GM21526 (cell line): ENCODE data around the gene PHRF1.

Experiments used
- ATAC-seq: cut with Tn5 transposase; IDR thresholded peaks from one replicate; pipeline ENCODE4 v1.9.1; 2021; ENCODE audit warnings: moderate library complexity; ENCODE audit not compliant: unreplicated experiment, low FRiP score

The PHRF1 gene

GRCh38 chr11:556662-557256, 19.5 kb upstream of the PHRF1 start:
- no peak for ATAC-seq

- ATAC-seq = no peak
These were observed 18.7 kb upstream of the PHRF1 start for GRCh38 chr11:557328-558132.

- ATAC-seq = no peak
These were observed 17.8 kb upstream of the PHRF1 start for GRCh38 chr11:558503-558902.

- ATAC-seq = no peak
These were observed 17.1 kb upstream of the PHRF1 start for GRCh38 chr11:559020-559620.

GRCh38 chr11:559712-560304, 16.5 kb upstream of the PHRF1 start:
- no peak for ATAC-seq

GRCh38 chr11:560305-561147, 15.7 kb upstream of the PHRF1 start, which contains the start of the genes LMNTD2 and RASSF7:
LMNTD2 (minus strand) TSS chr11:560738; CDS start chr11:560716, 22 bp downstream.
RASSF7 (plus strand) TSS chr11:560970; CDS start chr11:561769, 799 bp downstream.
- peak; percentile 56 for ATAC-seq

- ATAC-seq = peak; percentile 28
These were observed 14.9 kb upstream of the PHRF1 start for GRCh38 chr11:561148-562003.

- ATAC-seq = no peak
These were observed 14.1 kb upstream of the PHRF1 start for GRCh38 chr11:562046-562645.

- no peak for ATAC-seq
These were observed 13.0 kb upstream of the PHRF1 start for GRCh38 chr11:563066-563811.

GRCh38 chr11:563812-564578, 12.3 kb upstream of the PHRF1 start:
- no peak for ATAC-seq

- no peak for ATAC-seq
These were observed 10.3 kb upstream of the PHRF1 start for GRCh38 chr11:565921-566509.

GRCh38 chr11:567011-567628, 9.2 kb upstream of the PHRF1 start:
- ATAC-seq = no peak

GRCh38 chr11:567629-568292, 8.5 kb upstream of the PHRF1 start:
- peak; percentile 4 for ATAC-seq

GRCh38 chr11:568306-569157, 7.7 kb upstream of the PHRF1 start:
- ATAC-seq = peak; percentile 63

- ATAC-seq = no peak
These were observed 6.9 kb upstream of the PHRF1 start for GRCh38 chr11:569158-569885.
